ENCODE measurements around the gene MIP.

DNA sequence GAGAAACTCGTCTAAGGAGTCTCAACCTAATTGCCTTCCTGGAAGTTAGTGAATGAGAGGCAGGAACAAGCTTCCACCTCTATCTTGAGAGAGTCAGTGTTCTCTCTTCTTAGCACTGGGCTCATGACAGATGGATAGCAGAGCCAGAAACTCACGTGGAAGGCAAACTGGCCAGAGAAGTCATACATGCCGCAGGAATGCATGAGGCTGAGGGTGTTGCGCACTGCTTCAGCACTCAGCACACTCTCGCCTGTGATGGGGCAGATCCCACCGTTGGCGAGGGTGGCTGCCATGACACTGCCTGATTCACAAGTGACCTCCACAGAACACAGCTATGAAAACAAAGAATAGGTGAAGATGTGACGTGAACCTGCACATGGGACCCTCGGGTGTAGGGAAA is 19.9 kb upstream of the MIP start:
- TF ChIP-seq, protein P1, sequence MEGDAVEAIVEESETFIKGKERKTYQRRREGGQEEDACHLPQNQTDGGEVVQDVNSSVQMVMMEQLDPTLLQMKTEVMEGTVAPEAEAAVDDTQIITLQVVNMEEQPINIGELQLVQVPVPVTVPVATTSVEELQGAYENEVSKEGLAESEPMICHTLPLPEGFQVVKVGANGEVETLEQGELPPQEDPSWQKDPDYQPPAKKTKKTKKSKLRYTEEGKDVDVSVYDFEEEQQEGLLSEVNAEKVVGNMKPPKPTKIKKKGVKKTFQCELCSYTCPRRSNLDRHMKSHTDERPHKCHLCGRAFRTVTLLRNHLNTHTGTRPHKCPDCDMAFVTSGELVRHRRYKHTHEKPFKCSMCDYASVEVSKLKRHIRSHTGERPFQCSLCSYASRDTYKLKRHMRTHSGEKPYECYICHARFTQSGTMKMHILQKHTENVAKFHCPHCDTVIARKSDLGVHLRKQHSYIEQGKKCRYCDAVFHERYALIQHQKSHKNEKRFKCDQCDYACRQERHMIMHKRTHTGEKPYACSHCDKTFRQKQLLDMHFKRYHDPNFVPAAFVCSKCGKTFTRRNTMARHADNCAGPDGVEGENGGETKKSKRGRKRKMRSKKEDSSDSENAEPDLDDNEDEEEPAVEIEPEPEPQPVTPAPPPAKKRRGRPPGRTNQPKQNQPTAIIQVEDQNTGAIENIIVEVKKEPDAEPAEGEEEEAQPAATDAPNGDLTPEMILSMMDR (conservative IDR thresholded peaks at IDR 0.05; ENCODE audit: low read depth, low read length): no peak
- no peak for TF ChIP-seq POLR2A (IDR thresholded peaks at IDR 0.05; ENCODE audit: low read depth, low read length)
